ENCODE results near the gene RSPO4.

Gene RSPO4

DNA sequence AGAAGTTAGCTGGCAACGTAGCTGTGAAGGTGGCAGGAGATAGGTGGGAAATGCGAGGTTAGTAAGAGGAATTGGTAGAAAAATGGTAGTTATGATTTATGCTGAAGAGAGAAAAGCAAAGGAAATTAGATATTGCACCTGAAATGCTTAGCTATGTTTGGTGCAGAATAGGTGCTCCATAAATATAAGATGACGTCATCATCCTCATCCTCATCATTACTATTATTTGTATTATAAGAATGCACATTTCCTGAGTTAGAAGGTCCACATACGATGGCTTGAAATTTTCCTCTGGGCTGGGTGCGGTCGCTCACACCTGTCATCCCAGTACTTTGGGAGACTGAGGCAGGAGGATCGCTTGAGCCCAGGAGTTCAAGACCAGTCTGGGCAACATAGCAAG, 46.5 kb downstream of the RSPO4 start:
- TF ChIP-seq, protein P1, sequence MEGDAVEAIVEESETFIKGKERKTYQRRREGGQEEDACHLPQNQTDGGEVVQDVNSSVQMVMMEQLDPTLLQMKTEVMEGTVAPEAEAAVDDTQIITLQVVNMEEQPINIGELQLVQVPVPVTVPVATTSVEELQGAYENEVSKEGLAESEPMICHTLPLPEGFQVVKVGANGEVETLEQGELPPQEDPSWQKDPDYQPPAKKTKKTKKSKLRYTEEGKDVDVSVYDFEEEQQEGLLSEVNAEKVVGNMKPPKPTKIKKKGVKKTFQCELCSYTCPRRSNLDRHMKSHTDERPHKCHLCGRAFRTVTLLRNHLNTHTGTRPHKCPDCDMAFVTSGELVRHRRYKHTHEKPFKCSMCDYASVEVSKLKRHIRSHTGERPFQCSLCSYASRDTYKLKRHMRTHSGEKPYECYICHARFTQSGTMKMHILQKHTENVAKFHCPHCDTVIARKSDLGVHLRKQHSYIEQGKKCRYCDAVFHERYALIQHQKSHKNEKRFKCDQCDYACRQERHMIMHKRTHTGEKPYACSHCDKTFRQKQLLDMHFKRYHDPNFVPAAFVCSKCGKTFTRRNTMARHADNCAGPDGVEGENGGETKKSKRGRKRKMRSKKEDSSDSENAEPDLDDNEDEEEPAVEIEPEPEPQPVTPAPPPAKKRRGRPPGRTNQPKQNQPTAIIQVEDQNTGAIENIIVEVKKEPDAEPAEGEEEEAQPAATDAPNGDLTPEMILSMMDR (IDR thresholded peaks at IDR 0.05; ENCODE audit: low read depth, low read length) = no peak
- no peak overlapping the region for H3K4me3 ChIP-seq (ENCODE audit: low read depth, low read length)
- no peaks in the 10 kb centered on the region for H3K9me3 ChIP-seq
- no peak for DNase-seq
- H3K36me3 ChIP-seq = no peaks in the 10 kb centered on the region
- peaks cover 7% of the 10 kb centered on the region; the same call in 1 of the 2 replicates for H3K27me3 ChIP-seq
- H3K4me1 ChIP-seq = no peaks in the 10 kb centered on the region

DNA sequence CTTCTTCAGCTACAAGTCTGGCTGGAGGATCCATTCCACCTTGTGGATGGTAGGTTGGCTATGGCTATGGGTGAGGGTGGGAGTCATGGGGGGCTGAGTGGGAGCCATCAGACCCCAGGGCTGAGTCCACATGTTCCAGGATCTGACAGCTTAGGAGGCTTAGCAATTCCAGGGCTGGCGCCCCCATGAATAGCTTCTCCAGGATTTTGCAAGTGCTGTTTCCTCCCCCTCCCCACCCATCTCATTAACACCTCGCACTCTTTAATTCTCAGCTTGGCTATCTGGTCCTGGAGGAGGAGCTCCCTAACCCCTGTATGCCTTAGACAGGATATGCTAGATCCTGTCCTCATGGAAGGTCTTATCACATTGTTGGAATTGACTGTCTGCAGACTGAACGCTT, 47.0 kb downstream of the RSPO4 start:
- H3K36me3 ChIP-seq = no peaks in the 10 kb centered on the region
- no peak for DNase-seq
- no peaks in the 10 kb centered on the region for H3K4me1 ChIP-seq
- H3K9me3 ChIP-seq = no peaks in the 10 kb centered on the region
- H3K27me3 ChIP-seq = peaks cover 7% of the 10 kb centered on the region; the same call in 1 of the 2 replicates
- TF ChIP-seq, protein P1 (IDR thresholded peaks at IDR 0.05; ENCODE audit: low read depth, low read length) = no peak
- no peak overlapping the region for H3K4me3 ChIP-seq (ENCODE audit: low read depth, low read length)

DNA sequence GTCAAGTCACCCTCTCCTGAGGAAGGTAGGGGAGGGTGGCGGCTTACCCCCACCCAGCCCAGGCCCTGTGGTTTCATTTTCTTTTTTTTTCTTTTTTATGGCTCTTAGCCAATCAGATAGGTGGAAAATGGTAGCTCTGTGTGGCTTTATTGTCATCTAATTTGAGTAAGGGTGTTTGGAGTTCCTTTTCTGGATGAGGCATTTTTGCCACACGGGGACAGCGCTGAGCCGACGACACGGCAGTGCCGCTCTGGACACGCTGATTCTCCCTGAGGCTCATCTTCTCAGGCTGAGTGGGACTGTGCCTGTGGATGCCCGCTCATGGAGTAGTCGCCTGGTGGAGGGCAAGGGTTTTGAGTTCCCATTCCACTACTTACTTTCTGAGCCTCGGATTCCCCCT, 48.4 kb downstream of the RSPO4 start:
- Histone ChIP-seq H3K36me3 (no peaks in the 10 kb centered on the region), H3K27me3 (peaks cover 7% of the 10 kb centered on the region; the same call in 1 of the 2 replicates), H3K9me3 (no peaks in the 10 kb centered on the region), H3K4me3 (ENCODE audit: low read depth, low read length) (no peak overlapping the region), H3K4me1 (no peaks in the 10 kb centered on the region)
- DNase-seq = peak; percentile 20
- TF ChIP-seq, protein P1 (IDR thresholded peaks at IDR 0.05; ENCODE audit: low read depth, low read length) = peak; percentile 40; the same call in 1 of the 2 replicates

DNA sequence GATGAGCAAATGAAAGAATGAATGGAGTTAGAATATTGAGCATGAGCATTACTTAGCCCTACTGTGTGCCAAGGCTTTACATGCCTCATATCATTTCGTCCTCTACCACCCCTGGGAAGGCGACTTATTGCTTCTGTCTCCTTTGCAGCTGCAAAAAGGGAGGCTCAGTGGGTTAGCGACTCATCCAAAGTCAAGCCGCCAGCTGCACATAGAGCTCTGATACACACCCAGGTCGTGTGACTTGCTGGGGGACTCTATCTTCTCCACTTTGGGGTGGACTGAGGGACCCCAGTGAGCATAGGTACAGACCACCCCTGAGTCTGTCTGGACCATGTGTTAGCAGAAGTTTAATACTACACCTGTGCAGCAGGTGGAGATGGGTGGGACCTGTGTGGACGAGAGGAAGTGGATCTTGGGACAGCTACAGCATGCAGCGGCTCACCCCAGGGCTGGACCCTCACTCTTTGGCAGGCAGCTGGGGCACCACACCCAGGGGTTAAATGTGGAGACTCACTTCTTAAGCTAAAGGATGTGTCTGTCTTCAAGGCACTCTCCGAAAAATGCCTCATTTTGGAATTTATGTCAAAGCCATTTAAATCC, 49.8 kb downstream of the RSPO4 start:
- TF ChIP-seq, protein P1 (IDR thresholded peaks at IDR 0.05; ENCODE audit: low read depth, low read length) = no peak
- H3K4me1 ChIP-seq = no peaks in the 10 kb centered on the region
- H3K36me3 ChIP-seq = no peaks in the 10 kb centered on the region
- H3K27me3 ChIP-seq = peaks cover 7% of the 10 kb centered on the region; the same call in 1 of the 2 replicates
- H3K9me3 ChIP-seq = no peaks in the 10 kb centered on the region
- DNase-seq = no peak
- H3K4me3 ChIP-seq (ENCODE audit: low read depth, low read length) = no peak overlapping the region

DNA sequence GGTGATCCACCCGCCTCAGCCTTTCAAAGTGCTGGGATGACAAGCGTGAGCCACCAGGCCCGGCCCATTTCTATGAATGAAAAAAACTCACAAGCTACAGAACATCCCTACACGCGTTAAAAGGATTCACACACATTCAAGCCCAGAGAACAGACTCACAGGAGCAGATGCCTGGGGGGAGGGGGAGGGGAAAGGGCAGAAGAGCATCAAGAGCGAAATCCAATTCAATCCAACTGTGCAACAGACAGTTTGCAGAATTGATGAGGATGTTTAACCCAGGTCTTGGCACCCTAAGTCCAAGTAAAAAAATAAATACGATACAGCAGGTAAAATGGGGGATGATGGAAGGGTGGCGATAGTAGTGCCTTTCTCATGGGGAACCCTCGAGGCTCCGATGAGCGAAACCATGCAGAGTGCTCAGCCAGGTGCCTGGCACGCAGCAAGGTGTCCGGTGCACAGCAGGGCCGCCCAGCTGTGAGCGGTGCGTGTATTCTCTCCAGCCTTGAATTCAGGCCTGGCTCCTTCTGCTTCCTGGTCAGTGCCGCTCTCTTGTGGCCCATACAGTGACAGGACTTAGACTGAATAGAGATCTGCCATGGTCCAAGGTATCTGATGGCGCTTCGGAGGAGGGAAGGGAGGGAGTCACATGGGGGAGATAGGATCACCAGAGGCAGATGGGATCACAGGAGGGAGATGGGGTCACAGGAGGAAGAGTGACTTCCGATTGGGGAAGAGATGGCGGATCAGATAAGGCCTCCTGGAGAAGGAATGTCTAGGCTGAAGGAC, 50.5 kb downstream of the RSPO4 start:
- Histone ChIP-seq H3K4me3 (ENCODE audit: low read depth, low read length) (no peak overlapping the region), H3K9me3 (no peaks in the 10 kb centered on the region), H3K36me3 (no peaks in the 10 kb centered on the region), H3K4me1 (no peaks in the 10 kb centered on the region), H3K27me3 (peaks cover 7% of the 10 kb centered on the region; the same call in 1 of the 2 replicates)
- TF ChIP-seq, protein P1 (IDR thresholded peaks at IDR 0.05; ENCODE audit: low read depth, low read length) = no peak
- DNase-seq = no peak

DNA sequence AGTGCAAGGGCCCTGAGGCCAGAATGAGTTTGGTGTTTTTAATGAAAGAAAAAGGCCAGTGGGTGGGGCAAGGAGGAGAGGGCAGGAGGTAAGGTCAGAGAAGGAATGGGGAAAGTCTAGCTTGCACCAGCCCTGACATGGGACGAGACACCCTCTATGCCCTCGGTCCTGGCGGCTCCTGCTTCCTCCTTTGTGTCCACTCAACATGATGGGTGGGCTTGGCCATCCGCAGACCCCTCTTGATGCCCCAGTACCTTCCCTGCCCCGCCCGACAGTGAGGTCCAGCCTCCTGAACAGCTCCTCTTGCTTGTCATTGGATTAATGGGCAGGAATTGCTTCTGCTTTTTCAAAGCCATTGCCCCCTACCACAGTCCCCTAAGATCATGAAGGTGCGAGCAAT, 52.4 kb downstream of the RSPO4 start:
- peaks cover 7% of the 10 kb centered on the region; the same call in 1 of the 2 replicates for H3K27me3 ChIP-seq
- H3K9me3 ChIP-seq = no peaks in the 10 kb centered on the region
- no peaks in the 10 kb centered on the region for H3K4me1 ChIP-seq
- no peak for DNase-seq
- no peak overlapping the region for H3K4me3 ChIP-seq (ENCODE audit: low read depth, low read length)
- TF ChIP-seq, protein P1 (IDR thresholded peaks at IDR 0.05; ENCODE audit: low read depth, low read length) = no peak
- H3K36me3 ChIP-seq = no peaks in the 10 kb centered on the region

Data from BE2C (cell line).